ENCODE results near the gene TMEM200C.

TMEM200C gene

DNA sequence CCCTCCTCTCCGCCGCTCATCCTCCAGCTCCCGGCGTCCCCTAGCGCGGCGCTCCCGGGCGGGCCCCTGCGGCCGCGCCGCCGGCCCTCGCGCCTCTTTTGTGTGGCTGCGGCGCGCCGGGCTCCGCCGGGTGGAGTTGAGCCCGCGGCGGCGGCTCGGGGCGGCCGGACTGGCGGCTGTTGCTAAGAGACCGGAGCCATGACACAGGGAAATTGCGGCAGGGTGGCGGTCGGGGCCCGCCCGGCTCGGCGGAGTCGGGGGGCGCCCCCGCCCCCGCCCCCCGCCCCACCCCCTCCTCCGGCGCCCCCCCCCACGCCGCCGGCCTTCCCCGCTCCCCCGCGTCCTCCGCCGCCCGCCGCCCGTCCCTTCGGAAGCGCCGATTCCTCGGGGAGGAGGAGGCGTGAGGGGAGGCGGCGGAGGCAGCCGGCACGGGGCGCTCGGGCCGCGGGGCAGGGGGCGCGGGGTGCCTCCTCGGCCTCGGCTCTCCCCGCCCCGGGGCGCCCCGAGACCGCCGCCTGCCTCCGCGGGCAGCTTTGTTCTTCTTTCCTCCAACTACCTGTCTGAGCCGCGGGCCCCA lies at the start of gene TMEM200C:
TSS of gene TMEM200C (minus strand) at position 224 of the 577 bp plus-strand sequence. CDS start 3,459 bp downstream, outside the sequence.
- DNase-seq, result peak; percentile 68

DNA sequence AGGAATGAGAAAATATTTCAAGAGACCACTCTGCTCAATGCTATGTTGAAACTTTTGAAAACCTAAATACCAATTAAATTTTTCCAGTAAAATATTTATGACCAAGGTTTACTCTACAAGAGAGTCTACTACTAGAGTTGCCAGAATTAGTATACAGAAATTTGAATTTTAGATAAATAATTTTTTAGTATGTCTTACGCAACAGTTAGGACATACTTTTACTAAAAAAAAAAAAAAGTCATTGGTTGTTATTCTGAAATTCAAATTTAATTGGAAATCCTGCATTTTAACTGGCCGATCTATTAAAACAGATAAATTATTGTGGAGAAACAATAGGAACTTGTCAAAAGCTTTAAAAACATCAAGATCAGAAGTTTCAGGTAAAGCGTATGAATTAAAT lies 49.1 kb upstream of the TMEM200C start:
- DNase-seq, result no peak

DNA sequence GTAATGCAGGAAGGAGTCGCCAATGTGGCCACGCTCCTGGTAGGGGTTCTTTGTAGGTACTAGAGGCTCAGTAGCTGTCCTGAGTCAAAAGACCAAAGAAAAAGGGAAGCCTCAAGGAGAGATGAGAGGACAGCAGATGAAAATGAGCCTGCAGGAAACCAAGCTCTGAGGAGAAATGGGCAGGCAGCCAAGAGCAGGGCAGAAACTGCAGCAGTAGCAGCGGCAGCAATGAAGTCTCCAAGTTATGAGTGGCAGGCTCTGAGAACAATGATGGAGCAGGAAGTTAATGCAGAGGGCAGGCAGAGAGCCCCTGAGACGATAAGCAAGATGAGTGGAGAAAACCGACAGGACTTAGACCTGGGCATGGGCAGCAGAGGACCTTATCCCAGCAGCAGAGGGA lies 48.2 kb upstream of the TMEM200C start:
- no peak for DNase-seq

DNA sequence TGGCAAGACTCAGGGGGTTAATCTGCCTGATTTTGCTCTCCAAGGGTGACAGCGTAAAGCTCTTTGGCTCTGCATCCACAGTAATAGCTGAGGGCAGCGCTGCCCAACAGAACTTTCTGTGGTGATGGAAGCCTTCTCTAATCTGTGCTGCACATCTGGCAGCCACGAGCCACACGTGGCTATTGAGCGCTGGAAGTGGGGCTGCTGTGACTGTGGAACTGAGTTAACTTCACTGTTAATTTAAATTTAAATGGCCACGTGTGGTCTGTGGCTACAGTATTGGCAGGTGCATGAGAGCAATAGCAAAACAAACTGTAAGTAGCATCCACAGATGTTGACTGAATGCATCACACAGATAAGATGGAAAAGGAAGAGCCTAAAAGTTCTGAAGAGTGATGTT lies 47.3 kb upstream of the TMEM200C start:
- DNase-seq, result no peak

DNA sequence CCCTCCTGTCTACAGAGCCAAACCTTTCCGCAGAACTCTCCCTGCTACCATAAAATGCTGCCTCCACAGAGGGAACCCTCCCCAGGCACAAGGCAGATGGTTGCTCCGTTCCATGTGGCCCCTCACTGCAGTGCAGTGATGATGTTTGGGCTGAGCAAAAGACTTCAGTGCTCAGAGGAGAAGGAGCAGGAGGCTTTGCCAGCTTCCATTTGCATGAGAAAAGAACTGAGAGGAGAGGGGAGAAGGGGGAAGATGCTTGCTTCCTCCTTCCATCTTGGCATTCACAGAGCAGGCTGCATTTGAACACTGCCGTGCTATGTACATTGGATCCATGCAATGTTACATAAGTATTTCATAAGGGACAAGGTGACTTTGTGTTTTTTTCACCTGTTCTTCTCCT lies 46.6 kb upstream of the TMEM200C start:
- no peak for DNase-seq

DNA sequence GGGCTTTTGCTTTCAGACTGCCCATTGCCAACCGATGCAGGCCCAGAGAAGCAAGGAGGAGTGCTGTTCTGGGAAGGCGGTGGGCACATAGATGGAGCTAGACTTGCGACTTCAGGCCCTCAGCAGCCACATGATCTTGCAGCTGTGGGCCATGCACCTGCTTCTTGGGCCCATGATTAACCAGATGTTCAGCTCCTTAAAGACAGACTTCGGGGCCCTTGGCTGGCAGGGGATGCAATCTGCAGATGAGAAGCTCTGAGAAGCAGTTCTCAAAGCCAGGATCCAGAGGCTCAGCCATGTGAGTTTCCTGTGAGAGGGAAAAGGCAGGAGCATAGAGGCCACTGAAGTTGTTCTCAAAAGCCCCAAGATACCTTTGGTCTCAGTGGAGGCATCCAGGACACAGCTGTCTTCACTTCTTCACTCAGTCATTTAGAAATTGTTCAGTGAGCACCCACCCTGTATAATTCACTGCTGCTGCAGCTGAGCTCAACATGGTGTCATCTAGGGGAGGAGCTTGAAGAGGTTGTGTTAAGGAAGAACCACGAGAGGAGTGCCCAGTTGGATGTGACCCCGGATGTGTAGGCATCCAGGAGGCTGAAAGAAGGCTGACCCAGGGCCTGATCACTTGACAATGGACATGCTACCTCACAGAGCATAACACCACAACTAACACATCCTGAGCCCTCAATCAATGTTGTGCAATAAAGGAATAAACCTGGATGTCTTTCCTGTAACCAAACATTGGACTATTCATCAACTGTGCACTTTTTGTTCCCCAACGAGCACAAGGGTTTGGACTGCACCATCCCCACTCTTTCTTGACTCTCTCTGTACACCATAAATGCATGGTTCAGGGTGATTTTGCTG lies 44.7 kb upstream of the TMEM200C start:
- no peak for DNase-seq

DNA sequence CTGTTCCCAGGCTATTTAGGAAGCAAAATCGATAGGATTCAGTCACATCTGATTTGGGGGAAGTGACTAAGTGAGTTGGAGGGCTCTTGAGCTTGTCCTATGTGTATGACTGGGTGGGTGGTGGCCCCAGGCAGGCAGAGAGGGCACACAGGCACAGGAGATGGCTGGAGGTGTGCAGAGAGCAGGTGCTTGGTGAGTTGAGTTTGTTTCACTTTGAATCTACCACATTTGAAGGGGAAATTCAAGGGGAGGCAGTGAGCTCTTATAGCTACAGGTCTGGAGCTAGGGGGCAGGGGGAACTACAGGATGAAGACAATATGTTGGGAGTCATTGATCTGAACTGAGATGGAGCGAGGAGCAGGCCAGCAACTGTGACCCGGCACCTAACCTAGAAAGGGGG lies 42.5 kb upstream of the TMEM200C start:
- DNase-seq, result no peak

DNA sequence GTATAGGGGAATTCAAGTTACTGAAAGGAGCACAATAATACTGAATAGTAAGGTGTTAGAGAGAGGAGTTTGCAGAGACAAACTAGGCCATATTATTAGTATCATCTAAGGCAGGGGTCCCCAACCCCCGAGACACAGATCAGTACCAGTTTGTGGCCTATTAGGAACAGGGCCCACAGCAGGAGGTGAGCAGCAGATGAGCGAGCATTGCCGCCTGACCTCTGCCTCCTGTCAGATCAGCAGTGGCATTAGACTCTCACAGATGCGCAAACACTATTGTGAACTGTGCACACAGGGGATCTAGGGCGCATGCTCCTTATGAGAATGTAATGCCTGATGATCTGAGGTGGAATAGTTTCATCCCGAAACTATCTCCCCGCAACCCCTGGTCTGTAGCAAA lies 41.8 kb upstream of the TMEM200C start:
- no peak for DNase-seq

DNA sequence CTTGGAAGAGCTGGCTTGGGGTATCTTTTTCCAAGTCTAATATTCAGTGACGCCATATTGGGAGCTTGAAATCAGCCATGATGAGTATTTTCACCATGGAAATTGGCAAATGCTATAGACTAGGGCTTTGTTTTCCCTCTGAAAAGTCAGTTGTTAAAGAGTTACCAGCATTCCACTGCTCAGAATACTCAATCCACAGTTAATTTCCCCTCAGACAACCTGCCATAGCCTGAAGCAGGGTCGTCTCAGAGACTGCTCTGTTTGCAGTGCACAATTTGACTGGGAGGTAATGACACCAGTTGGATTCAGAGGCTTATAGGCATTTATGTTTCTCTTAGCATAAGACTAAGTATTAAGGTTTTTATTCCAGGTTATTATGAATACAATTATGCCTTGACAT lies 35.5 kb upstream of the TMEM200C start:
- no peak for DNase-seq

DNA sequence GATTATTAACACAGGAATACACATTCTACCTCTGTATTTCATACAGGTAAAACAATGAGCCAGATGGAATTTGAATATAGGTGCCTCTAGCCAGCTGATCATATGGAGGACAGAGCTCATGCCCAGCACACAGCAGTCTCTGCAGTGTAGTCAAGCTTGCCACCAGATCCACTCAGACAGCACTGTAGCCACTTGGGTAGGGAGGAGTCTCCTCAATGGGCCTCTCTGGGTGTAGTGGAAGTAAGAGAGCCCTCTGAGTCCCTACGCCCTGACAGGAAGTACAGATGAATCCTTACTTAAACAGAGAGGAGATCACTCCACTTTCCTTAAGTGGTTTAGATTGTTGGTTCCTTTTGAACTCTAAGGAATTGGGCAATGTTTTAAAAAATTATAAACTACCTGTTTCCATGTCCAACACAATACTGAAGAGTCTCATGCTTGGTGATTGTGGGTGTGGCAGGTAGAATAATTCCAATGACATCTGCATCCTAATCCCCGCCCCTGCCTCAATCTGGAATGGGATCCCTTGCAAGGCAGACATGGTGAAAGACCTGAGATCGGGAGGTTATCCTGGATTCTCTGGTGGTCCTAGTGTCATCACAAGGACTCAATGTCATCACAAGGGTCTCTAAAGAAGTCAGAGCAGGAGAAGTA lies 23.0 kb upstream of the TMEM200C start:
- no peak for DNase-seq

DNA sequence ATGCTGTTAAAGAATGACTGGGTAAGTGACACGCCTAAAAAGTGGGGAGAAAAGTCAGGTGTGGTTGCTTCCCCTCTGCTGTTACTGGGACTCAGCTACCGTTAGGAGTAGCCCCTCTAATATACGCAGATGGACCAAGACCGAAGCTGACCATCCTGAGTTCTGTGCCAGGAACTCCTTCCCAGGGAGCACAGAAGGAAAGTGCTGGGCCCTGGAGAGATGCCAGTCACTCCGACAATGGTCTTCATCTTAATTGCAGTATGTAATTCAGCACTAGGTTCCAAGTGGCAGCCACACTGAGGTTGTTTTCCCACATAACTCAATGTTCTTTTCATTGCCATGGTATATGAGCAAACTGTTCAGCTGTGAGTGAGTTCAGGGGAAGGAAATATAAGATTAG lies 19.6 kb upstream of the TMEM200C start:
- no peak for DNase-seq

DNA sequence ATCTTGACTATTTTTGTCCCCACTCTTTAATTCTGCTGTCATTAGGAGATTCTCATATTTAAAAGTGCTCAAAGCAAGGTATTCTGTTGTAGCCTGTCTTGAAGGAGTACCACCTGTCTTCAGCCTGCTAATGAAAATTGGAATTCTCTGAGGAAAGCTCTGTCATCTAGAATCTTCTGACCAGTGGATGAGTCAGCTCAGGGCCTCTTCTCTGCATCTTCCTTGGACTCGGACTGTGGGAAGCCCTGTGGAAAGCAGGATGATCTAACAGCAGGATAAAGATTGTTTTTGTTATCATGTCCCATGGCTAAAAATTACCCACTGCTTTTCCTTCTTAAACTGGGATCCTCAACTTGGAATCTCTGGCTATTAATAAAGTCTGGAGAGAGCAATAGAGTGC lies 18.7 kb upstream of the TMEM200C start:
- no peak for DNase-seq

DNA sequence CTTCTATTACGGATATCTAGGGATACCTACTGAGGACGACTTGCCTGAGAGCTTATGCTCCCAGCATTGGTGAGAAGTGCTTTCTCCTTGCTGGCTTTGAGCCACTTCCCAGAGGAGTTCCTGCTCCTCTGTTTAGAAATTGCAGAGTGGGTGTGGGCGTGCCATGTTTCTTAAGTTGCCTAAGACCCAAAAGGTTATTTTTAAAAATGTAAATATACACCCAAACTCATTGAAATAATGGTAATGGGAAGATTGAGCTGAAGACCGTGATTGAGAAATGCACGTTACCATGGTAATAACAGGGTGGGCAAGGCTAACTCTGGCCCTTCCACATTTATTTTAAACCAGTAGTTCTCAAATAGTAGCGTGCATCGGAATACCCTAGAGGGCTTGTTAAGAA lies 17.2 kb upstream of the TMEM200C start:
- DNase-seq, result no peak

DNA sequence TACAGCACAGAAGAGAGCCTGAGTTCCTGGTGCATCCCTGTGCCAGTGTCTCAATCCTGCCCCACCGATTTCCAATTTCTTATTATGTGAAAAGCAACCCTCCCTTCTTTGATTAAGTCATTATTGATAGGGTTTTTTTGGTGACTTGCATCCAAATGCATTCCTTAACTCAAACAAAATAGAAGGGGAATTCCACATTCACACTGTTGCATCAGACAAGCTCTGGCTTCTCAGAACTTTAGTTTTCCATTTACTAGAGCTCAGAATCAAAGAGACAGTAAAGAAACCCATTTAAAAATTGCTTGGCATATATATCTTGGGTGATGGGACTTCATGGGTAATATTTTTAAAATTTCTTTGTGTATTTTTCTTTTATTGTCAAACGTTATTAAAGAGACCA lies 13.8 kb upstream of the TMEM200C start:
- DNase-seq, result no peak

DNA sequence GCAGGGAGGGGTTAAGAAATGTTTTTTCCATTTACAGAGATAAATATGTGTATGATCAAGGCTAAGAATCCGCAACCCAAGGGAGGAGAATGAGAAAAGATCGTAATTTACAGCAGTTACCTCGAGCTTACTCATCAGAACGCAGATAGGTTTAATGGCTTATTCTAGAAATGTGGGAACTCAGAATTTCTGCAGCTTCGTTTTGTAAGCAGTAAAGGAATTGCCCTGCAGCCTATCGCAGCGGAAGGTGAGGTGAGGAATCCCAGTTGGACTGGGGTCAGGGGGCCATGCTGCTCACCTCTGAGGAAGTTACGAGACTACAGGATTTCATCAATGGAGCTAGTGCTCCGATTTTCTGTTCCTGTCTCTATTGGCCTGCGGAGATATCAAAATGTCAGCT lies 8.1 kb upstream of the TMEM200C start:
- no peak for DNase-seq

DNA sequence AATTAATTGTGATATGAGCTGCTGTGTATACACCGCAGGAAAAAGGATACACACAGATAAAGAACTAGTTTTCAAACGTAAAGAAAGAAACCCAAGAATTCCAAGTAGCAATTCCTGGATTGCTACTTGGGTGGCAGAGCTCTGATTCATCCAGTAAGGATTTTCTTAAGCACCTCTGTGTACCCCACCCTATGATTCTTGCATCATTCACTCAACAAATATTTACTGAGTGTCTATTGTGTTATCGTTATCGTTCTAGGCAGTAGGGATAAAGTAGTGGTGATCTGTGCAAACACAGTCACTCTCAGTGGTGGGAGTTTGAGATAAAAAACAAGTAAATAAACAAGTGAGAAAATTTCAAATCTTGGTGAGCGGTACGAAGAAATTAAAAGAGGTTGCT lies 4.9 kb upstream of the TMEM200C start:
- no peak for DNase-seq

DNA sequence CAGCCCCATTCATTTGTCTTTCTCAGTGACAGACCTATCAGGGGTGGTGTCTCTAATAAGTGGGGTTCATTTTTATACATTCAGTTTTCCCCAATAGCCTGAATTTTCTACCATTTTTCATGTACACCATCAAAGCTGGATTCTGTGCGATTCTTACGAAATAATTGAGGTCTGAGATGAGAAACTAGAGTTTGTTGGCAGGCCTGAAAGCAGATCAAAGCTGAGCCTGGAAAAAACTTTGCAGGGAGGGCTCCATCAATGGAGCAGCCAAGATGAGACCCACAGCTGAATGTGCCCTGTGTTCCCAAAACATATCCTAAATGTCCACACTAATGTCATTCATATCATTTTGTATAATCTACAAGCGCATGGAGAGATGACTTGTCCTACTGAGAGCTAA lies 4.5 kb upstream of the TMEM200C start:
- no peak for DNase-seq

DNA sequence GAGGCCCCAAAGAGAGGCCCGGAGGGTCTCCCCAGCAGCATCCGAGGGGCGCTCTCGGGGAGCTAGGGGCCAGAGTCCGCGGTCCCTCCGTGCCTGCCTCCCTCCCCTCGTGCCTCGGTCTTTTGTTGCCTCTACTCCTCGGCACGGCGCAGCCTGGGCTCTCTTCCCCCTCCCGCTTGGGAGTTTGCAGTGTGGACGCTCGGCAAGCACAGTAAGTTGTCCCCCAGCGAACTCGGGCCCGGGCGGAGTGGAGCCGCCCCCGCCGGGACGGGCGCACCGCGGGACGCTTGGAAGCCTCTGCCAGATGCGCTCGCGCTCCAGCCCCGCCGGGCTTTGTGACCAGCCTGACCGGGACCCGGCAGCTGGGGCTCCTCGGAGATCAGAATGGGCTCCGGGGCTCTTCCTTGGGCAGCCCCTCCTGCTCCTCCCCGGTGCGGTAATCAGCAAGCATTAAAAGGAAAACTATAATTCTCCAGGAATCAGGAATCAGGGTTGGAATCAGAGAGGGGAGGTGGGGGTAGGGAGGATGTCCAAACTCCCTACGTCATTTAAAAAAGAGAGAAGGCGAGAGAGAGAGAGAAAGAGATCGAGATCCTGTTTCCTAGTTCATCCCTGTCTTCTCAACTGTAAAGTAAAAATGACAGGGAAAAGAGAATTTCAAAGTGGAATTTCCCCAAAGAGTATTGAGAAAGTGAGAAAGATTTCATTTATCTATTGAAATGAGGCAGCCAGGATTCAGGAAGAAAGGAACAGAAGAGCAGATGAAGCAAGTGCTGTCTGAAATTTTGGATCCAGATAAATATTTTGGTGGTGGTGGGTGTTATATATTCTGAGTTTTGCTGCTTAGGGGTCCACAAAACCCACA lies 786 bp upstream of the TMEM200C start:
- DNase-seq, result peak; percentile 63

DNA sequence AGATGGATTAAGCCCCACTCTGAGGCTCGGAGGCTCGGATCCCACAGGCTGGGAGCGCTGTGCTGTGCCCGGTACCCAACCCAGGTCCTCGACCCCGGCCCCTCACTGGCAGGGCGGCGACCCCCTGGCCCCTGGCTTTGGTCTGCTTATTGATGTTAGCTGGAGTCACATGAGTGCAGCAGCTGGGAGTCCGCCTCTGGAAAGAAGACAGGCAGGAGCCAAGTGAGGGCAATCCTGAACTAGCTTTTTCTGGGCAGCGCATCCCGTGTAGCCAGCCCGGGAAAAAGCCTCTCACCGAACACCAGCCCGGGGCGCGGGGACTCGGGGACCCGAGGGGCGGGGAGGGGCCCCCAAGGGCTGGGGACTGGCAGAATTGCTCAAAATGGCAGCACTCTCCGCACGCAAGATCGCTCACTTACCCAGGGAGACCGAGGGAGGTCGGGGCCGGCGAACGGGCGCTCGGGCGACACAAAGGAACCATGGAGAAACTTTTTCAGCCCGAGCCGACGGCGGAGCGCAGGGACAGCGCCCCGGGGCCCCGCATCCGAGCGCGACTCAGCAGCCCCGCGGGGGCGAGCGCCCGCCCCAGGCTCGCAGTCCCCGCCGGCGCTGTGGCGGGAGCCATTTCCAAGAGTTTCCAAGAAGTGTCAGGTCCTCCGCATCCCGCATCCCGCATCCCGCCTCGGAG lies 567 bp downstream of the TMEM200C start:
- peak; percentile 61 for DNase-seq

DNA sequence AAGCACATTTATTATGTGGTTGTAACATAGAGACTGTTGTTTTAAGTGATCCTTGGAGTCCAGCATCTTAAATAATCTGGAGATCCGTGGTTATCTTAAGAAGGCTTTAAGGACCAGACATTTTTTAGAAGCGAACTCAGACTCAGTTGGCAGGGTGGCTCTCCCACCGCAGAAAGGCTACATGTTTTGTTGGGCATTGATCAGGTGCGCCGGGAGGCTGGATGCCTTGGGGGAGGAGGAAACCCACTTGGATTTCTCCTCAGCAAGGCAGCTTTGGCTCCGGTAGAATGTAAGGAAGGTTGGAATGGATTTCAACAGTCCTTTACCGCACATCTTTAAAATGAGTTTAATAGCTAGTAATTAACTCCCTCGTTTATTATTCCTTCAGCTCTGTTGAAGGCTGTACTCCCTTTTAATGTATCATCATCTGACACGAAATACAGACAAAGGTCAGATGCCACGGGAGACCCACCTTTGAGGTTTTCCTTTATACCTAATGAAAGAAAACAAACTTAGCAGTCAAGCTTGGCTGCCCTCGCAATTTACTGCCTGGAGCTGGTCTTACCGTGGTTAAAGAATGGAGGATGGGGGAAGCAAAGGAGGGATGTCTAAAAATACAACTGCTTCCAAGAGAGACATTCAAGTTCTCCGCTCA lies 1.2 kb downstream of the TMEM200C start:
- no peak for DNase-seq

DNA sequence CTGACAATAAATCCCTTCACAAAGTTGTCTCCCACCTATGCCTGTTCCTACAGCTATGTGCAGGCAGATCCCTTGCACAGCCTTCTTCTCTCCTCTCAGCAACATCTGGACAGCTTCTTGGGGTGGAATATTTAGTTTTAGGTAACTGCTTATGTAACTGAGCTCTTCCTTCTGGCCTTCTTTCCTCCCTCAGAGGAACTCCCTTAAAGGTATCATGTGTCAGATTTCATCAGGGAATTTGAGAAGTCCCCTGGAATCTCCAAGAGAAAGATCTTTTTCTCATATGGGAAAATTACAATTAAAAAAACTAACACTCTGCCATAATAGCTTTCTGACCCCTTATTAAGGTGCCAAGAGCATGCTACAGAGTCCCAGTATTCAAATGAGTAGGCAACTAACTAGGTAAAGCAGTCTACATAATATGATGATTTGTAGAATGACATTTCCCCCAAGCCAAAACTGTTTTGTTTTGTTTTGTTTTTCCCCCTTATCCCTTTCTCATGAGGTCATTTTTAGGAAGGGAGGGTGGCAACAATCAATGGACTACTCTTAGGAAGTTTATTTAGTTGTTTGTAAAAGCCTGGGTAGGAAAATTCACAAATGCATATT lies 2.4 kb downstream of the TMEM200C start:
- DNase-seq, result no peak

DNA sequence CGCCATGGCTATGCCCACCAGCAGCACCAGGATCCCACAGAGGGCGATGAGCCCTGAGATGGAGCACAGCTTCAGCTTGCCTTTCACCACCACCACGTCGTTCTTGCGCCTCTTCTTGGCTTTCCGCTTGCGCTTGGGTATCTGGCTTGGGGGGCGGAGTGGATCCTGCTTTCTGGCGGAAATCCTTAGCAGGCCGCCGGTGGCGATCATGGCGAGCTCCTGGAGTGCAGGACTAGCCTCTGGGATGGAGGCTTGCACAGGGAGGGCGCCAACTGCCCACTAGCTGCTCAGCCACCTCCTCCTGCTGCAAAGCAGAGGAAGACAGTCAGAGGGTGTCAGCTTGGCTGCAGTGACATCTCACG lies 3.5 kb downstream of the TMEM200C start:
- no peak for DNase-seq

All from left hindlimb (tissue), 1 donor.